SH-SY5Y (cell line): ENCODE measurements around the gene EHD1.

ENCODE experiments used
- GATA2 ChIP-seq: IDR thresholded peaks from 2 replicates; pipeline ENCODE4 v1.6.1; 2011; ENCODE audit warnings: mild to moderate bottlenecking, low read depth, low read length
- GATA3 ChIP-seq: IDR thresholded peaks from 2 replicates; pipeline ENCODE4 v1.6.1; 2011; ENCODE audit warnings: low read depth, mild to moderate bottlenecking, low read length, moderate library complexity

The EHD1 gene

DNA sequence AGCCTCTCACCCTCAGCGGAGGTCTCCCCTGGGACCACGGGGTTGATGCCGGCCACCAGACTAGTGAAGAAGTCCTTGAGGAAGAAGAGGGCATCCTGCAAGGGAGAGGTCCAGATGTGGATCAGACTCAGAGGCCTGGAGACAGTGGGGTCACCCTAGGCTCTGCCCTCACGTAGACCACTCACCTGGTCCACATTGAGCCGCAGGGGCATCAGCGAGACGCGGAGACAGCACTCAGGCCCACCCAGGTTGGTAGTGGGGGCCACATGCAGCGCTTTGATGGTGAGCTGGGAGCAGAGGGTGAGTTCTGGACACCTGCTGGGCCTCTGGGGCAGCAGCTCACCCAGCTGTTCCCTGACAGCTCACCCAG lies 19.6 kb upstream of the EHD1 start:
- TF ChIP-seq GATA2, result no peak
- no peak for TF ChIP-seq GATA3

GRCh38 chr11:64897381-64898075 lies 19.1 kb upstream of the EHD1 start:
- TF ChIP-seq GATA2 (no peak), GATA3 (no peak)

GRCh38 chr11:64896448-64897022 lies 18.1 kb upstream of the EHD1 start:
- TF ChIP-seq GATA3, result no peak
- no peak for TF ChIP-seq GATA2

DNA sequence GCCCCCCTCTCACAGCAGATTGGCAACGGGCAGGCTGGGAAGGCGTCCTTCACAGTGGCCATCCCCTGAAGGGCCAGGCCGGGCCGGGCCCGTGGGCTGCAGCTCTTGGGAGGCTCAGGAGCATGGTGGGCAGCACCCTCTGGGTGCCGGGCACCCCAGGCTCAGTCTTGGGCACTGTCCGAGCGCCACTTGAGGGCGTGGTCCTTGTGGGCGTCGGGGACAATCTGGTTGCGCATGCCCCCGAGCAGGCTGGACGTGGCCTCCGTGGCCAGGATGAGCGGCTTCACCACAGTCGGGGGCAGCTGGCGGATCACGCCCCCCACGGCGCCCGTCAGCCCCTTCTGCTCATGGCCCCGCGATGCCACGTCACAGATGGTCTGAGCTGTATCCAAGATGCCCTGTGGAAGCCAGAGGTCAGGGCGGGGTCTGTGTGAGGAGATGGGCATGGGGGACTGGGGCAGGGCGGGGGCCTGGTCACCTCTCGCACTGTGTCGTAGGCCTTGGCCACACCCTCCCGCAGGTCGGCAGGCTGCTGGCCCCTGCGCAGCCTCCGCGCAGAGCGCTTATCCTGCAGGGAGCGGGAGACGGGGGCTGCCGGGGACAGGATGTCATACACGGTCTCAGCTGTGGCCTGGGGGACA lies 16.5 kb upstream of the EHD1 start:
- TF ChIP-seq GATA3, result no peak
- no peak for TF ChIP-seq GATA2

GRCh38 chr11:64894070-64894811 lies 15.8 kb upstream of the EHD1 start:
- TF ChIP-seq GATA3, result no peak

- TF ChIP-seq GATA3 (no peak), GATA2 (no peak)
Observed at GRCh38 chr11:64893194-64894069, 15.0 kb upstream of the EHD1 start.

DNA sequence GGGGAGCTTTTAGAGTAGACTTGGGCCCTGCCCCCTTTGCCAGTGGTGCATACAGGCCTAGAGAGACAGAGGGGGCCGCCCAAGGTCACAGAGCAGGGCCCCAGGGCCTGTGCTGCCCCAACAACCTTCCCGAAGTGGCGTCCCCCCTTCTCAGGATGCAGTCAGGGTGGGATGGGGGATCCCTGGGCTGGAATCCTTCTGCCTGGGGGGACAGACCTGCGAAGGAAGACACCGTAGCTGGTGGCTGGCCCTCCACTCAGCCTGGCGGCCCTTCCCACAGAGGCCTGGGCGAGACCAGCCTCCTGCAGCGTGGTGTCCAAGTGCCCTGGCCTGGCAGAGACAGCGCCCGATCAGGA lies 14.4 kb upstream of the EHD1 start:
- TF ChIP-seq GATA2 (no peak), GATA3 (no peak)

GRCh38 chr11:64892411-64892831 lies 14.0 kb upstream of the EHD1 start:
- no peak for TF ChIP-seq GATA3
- no peak for TF ChIP-seq GATA2

DNA sequence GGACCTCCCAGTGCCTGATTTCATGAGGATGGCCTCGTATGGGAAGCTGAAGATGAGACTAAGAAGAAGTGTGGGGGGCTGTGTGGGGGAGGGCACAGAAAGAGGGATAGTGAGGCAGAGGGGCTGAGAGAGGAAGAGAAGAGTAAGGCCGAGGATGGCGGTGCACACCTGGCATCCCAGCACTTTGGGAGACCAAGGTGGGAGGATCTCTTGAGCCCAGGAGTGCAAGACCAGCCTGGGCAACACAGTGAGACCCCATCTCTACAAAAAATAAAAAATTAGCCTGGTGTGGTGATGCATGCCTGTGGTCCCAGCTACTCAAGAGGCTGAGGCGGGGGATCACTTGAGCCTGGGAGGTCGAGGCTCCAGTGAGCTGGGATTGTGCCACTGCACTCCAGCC lies 13.5 kb upstream of the EHD1 start:
- TF ChIP-seq GATA3, result no peak
- no peak for TF ChIP-seq GATA2

- TF ChIP-seq GATA3 (no peak), GATA2 (no peak)
Observed at GRCh38 chr11:64891215-64891848, 12.9 kb upstream of the EHD1 start.

DNA sequence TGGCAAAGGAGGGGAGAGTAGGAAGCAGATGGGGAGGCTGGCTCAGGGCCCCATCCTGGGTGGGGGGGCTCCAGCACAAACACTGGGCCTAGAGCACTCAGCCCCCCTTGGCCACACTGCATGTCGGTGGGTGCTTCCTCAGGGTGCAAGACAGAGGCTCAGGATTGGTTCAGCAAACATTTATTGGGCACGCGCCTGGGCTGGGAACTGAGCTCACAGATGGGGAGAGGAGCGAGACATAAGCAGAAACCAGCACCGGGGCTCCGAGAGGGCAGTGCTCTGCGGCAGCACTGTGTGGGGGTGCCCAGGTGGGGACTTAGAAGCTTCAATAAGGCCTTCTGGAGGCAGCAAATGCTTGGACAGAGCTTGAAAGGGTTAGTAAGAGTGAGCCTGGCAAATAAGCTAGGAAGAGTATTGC lies 12.1 kb upstream of the EHD1 start:
- TF ChIP-seq GATA3, result no peak
- TF ChIP-seq GATA2, result no peak

- TF ChIP-seq GATA2 (no peak), GATA3 (no peak)
Observed at GRCh38 chr11:64888729-64889511, 10.5 kb upstream of the EHD1 start.

GRCh38 chr11:64888406-64888728 lies 9.9 kb upstream of the EHD1 start:
- TF ChIP-seq GATA3 (no peak), GATA2 (no peak)
